Caco-2 (cell line): ENCODE data around the gene PLPPR1. TPM values are rescaled to one million over a fixed set of nuclear protein-coding genes. Genes with fewer than 3 reads are reported as not detected.

Source experiments
- BruUV-seq: library from RNA; stranded (reverse); fragments of 400-500 nt; replicated peaks from 2 replicates; lab custom pipeline; 2021; lab: Mats Ljungman, UMichigan
- CTCF ChIA-PET: fragments of 300-600 bp; sonication (Branson Sonifier 250); formaldehyde crosslinking; loops from one replicate; lab custom pipeline; 2022; ENCODE audit warnings: antibody characterized with exemption; lab: Charles Lee
- POLR2A ChIA-PET: fragments of 300-600 bp; sonication (Branson Sonifier 250); formaldehyde crosslinking; loops from one replicate; lab custom pipeline; 2022; ENCODE audit warnings: antibody characterized with exemption; lab: Charles Lee
- DNase-seq, 2 experiments: peaks; one replicate each; pipeline versions ENCODE4 v3.0.0 to v3.0.0-alpha.2; 2020 to 2022
- H3K27me3 ChIP-seq: replicated peaks from 2 replicates; pipeline ENCODE4 v1.6.0; 2011; ENCODE audit warnings: low read length; ENCODE audit not compliant: control insufficient read depth, insufficient read depth
- H3K36me3 ChIP-seq: 2 replicates; pipeline ENCODE4 v1.5.1; 2011; ENCODE audit warnings: low read length; ENCODE audit not compliant: control insufficient read depth, insufficient read depth
- H3K4me1 ChIP-seq: fragments of 250-450 bp; sonication (Bioruptor Pico); 2 replicates; pipeline ENCODE4 v1.5.1; 2020; ENCODE audit warnings: mild to moderate bottlenecking
- H3K4me3 ChIP-seq: 2 replicates; pipeline ENCODE4 v1.5.1; 2011; ENCODE audit warnings: low read depth, mild to moderate bottlenecking, control low read depth, low read length
- H3K9me3 ChIP-seq: fragments of 250-450 bp; sonication (Bioruptor Pico); 2 replicates; pipeline ENCODE4 v1.5.1; 2020; ENCODE audit warnings: mild to moderate bottlenecking, moderate library complexity
- H3K27ac Mint-ChIP-seq: one replicate; pipeline ENCODE4 v1.8.0; 2022; ENCODE audit warnings: mixed read lengths; ENCODE audit not compliant: unreplicated experiment
- H3K27me3 Mint-ChIP-seq: one replicate; pipeline ENCODE4 v1.8.0; 2022; ENCODE audit warnings: mixed read lengths; ENCODE audit not compliant: insufficient read depth, unreplicated experiment
- H3K36me3 Mint-ChIP-seq: one replicate; pipeline ENCODE4 v1.8.0; 2022; ENCODE audit warnings: mild to moderate bottlenecking, mixed read lengths; ENCODE audit not compliant: insufficient read depth, unreplicated experiment
- H3K4me1 Mint-ChIP-seq: one replicate; pipeline ENCODE4 v1.8.0; 2022; ENCODE audit warnings: low read depth, mixed read lengths; ENCODE audit not compliant: unreplicated experiment
- H3K4me3 Mint-ChIP-seq: one replicate; pipeline ENCODE4 v1.8.0; 2022; ENCODE audit warnings: mild to moderate bottlenecking, moderate library complexity, mixed read lengths; ENCODE audit not compliant: unreplicated experiment
- H3K9me3 Mint-ChIP-seq: one replicate; pipeline ENCODE4 v1.8.0; 2022; ENCODE audit warnings: mixed read lengths; ENCODE audit not compliant: unreplicated experiment
- intact Hi-C: fragments of 100-400 bp; cut with micrococcal nuclease; formaldehyde crosslinking; loops from one replicate; pipeline ENCODE4 v1.10.0; 2022; ENCODE audit not compliant: unreplicated experiment
- total RNA-seq: library from RNA; stranded (reverse); gene quantifications from 2 replicates; pipeline ENCODE4 v1.2.3, GENCODE V29; 2022
- TF ChIP-seq, protein P1 (sequence below), 2 experiments: fragments of 200-600 bp in 1 of 2; IDR thresholded peaks; 1 replicate in 1 of 2; 2 replicates in 1 of 2; pipeline versions ENCODE4 v1.5.1 to v1.8.0; 2011 to 2022; ENCODE audit warnings: antibody characterized with exemption in 1 of 2, control low read depth in 1 of 2, inconsistent platforms in 1 of 2, low read depth in 1 of 2, low read length in 1 of 2, mild to moderate bottlenecking in 1 of 2, moderate library complexity in 1 of 2; ENCODE audit not compliant: insufficient read depth in 1 of 2, severe bottlenecking in 1 of 2, unreplicated experiment in 1 of 2

The PLPPR1 gene
- total RNA-seq, 1 experiment from 2014 or later: not detected

DNA sequence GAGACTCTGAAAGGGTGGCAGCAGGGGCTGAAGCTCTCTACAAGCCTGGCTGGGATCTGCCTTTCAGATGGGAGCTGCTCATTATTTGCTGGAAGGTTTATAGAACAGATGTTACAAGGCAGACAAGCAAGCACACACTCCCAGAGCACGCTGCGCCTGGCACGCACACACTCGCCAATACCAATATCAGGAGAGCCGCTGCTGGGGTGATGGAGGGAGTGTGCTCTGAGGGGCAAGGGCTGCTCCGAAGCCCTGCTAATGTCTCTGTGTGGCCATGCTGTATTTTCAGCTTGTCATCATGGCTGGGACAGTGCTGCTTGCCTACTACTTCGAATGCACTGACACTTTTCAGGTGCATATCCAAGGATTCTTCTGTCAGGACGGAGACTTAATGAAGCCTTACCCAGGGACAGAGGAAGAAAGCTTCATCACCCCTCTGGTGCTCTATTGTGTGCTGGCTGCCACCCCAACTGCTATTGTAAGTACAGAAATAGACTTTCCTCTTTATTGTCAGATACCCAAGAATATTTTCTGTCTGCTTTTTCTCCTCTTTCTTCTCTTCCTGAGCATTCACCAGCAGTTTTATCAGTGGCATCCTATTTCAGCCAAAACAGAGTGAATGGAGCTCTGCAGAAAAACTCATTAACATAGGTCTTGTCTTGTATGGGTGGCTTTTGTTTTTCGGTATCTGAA, 241.2 kb downstream of the PLPPR1 start:
- TF ChIP-seq, protein P1, sequence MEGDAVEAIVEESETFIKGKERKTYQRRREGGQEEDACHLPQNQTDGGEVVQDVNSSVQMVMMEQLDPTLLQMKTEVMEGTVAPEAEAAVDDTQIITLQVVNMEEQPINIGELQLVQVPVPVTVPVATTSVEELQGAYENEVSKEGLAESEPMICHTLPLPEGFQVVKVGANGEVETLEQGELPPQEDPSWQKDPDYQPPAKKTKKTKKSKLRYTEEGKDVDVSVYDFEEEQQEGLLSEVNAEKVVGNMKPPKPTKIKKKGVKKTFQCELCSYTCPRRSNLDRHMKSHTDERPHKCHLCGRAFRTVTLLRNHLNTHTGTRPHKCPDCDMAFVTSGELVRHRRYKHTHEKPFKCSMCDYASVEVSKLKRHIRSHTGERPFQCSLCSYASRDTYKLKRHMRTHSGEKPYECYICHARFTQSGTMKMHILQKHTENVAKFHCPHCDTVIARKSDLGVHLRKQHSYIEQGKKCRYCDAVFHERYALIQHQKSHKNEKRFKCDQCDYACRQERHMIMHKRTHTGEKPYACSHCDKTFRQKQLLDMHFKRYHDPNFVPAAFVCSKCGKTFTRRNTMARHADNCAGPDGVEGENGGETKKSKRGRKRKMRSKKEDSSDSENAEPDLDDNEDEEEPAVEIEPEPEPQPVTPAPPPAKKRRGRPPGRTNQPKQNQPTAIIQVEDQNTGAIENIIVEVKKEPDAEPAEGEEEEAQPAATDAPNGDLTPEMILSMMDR (IDR thresholded peaks at IDR 0.05; ENCODE audit: insufficient read depth in 1 of 2, low read depth in 1 of 2, low read length in 1 of 2, severe bottlenecking in 1 of 2, unreplicated experiment in 1 of 2): no peak
- Histone ChIP-seq H3K4me1 (no peaks in the 10 kb centered on the region), H3K27me3 (no peaks in the 10 kb centered on the region; the same call in 1 of the 2 replicates), H3K36me3 (no peaks in the 10 kb centered on the region), H3K9me3 (no peaks in the 10 kb centered on the region), H3K4me3 (no peak overlapping the region)
- no peaks in the 10 kb centered on the region for H3K36me3 Mint-ChIP-seq
- no peak overlapping the region for H3K27ac Mint-ChIP-seq
- H3K9me3 Mint-ChIP-seq: no peaks in the 10 kb centered on the region
- ChIA-PET POLR2A (no interaction called here), CTCF (no interaction called here)
- DNase-seq: no peak
- intact Hi-C loops: no loop called here
- H3K4me3 Mint-ChIP-seq: no peak overlapping the region
- H3K4me1 Mint-ChIP-seq: no peaks in the 10 kb centered on the region
- BruUV-seq: no TSS peak
- peaks cover 4% of the 10 kb centered on the region for H3K27me3 Mint-ChIP-seq

GRCh38 chr9:101270302-101270701, 241.8 kb downstream of the PLPPR1 start:
- no peak for DNase-seq
- BruUV-seq: no TSS peak
- ChIA-PET POLR2A (no interaction called here), CTCF (no interaction called here)
- H3K27me3 ChIP-seq: no peaks in the 10 kb centered on the region; the same call in 1 of the 2 replicates
- TF ChIP-seq, protein P1 (IDR thresholded peaks at IDR 0.05; ENCODE audit: insufficient read depth in 1 of 2, low read depth in 1 of 2, low read length in 1 of 2, severe bottlenecking in 1 of 2, unreplicated experiment in 1 of 2): no peak
- H3K4me1 Mint-ChIP-seq: no peaks in the 10 kb centered on the region
- H3K9me3 ChIP-seq: no peaks in the 10 kb centered on the region
- H3K4me1 ChIP-seq: no peaks in the 10 kb centered on the region
- H3K36me3 Mint-ChIP-seq: no peaks in the 10 kb centered on the region
- H3K27me3 Mint-ChIP-seq: peaks cover under 1% of the 10 kb centered on the region
- no peaks in the 10 kb centered on the region for H3K36me3 ChIP-seq
- H3K4me3 ChIP-seq: no peak overlapping the region
- H3K9me3 Mint-ChIP-seq: no peaks in the 10 kb centered on the region
- intact Hi-C loops: no loop called here
- no peak overlapping the region for H3K4me3 Mint-ChIP-seq
- no peak overlapping the region for H3K27ac Mint-ChIP-seq

DNA sequence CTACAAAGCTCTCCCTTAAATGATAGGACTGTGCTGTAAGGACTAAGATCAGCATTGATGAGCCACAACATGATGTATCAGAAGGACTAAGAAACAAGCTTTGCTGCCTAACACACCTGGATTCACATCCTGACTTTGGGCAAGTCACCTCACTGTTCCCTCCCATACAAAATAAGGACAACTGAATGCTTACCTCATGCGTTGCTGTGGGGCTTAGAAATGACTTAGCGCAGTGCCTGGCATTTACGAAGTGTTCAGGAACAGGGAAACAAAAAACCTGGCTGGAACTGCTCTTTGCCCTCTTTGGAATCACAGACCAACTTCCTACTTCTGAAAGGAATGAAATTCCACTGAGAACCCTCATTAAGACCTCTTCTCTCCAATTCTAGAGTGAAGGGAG, 242.6 kb downstream of the PLPPR1 start:
- Histone ChIP-seq H3K9me3 (no peaks in the 10 kb centered on the region), H3K4me3 (no peak overlapping the region), H3K4me1 (no peaks in the 10 kb centered on the region), H3K36me3 (no peaks in the 10 kb centered on the region), H3K27me3 (no peaks in the 10 kb centered on the region; the same call in 1 of the 2 replicates)
- TF ChIP-seq, protein P1 (IDR thresholded peaks at IDR 0.05; ENCODE audit: insufficient read depth in 1 of 2, low read depth in 1 of 2, low read length in 1 of 2, severe bottlenecking in 1 of 2, unreplicated experiment in 1 of 2): no peak
- no peak overlapping the region for H3K27ac Mint-ChIP-seq
- ChIA-PET CTCF (no interaction called here), POLR2A (no interaction called here)
- no peak for DNase-seq
- intact Hi-C loops: no loop called here
- no peaks in the 10 kb centered on the region for H3K9me3 Mint-ChIP-seq
- no peak overlapping the region for H3K4me3 Mint-ChIP-seq
- no peaks in the 10 kb centered on the region for H3K36me3 Mint-ChIP-seq
- BruUV-seq: no TSS peak
- no peaks in the 10 kb centered on the region for H3K4me1 Mint-ChIP-seq
- no peaks in the 10 kb centered on the region for H3K27me3 Mint-ChIP-seq
